ENCODE results near the gene PDYN. TPM values are rescaled to one million over a fixed set of nuclear protein-coding genes. Genes with fewer than 3 reads are reported as not detected.
A peak's percentile ranks its signal among the peaks of the same experiment; 100 is the strongest.

The PDYN gene
- total RNA-seq, 4 donors from 2014 or later, result not detected

DNA sequence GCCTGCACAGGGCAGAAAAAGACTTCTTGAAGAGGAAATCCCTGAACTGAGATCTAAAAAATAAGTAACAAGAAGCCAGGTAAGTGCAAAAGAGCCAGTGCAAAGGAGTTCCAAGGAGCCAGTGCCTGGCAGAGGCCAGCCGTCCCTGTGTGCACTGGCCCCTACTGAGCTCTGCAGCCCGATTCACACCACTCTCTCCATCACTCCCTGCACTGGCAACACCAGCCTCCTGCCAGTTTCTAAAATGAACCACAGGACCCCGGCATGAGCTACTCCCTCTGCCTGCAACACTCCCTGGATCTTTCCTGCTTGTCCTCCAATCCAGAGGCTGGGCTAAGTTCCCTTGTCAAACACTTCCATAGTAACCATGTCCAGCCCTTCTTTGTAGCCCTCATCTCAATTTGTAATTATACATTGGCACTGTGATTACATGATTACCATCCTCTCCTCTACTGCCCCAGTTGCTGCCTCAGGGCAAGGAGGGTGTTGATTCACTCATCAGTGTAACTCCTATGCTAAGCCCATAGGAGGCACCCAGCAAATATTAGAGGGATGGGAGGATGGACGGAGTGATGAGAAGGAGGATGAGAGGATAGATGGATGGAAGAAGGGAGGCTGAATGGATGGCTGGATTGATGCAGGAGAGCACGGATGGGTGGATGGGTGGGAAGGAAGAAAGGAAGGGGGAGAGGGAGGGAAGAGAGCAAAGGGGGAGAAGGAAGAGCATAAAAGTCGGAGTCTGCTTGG lies 49.3 kb downstream of the PDYN start:
- H3K4me1 ChIP-seq, result peaks cover 0 to 45% (median 15%) of the 10 kb centered on the region in 3 donors
- TF ChIP-seq, protein P1, sequence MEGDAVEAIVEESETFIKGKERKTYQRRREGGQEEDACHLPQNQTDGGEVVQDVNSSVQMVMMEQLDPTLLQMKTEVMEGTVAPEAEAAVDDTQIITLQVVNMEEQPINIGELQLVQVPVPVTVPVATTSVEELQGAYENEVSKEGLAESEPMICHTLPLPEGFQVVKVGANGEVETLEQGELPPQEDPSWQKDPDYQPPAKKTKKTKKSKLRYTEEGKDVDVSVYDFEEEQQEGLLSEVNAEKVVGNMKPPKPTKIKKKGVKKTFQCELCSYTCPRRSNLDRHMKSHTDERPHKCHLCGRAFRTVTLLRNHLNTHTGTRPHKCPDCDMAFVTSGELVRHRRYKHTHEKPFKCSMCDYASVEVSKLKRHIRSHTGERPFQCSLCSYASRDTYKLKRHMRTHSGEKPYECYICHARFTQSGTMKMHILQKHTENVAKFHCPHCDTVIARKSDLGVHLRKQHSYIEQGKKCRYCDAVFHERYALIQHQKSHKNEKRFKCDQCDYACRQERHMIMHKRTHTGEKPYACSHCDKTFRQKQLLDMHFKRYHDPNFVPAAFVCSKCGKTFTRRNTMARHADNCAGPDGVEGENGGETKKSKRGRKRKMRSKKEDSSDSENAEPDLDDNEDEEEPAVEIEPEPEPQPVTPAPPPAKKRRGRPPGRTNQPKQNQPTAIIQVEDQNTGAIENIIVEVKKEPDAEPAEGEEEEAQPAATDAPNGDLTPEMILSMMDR (IDR thresholded peaks at IDR 0.05), result no peak
- peaks cover 20% of the 10 kb centered on the region for H3K27me3 ChIP-seq
- H3K36me3 ChIP-seq, result no peaks in the 10 kb centered on the region
- WGBS, 2 donors (ENCODE audit: low coverage in 1 of 2), result 76 to 78% methylated on average over 5 to 6 of the region's 6 CpGs
- peak overlapping the region in 3 of 4 donors; percentile 13 to 31 (median 24) for H3K27ac ChIP-seq
- no peaks in the 10 kb centered on the region for H3K9me3 ChIP-seq
- no peak overlapping the region for H3K4me3 ChIP-seq
- no peak for ATAC-seq

DNA sequence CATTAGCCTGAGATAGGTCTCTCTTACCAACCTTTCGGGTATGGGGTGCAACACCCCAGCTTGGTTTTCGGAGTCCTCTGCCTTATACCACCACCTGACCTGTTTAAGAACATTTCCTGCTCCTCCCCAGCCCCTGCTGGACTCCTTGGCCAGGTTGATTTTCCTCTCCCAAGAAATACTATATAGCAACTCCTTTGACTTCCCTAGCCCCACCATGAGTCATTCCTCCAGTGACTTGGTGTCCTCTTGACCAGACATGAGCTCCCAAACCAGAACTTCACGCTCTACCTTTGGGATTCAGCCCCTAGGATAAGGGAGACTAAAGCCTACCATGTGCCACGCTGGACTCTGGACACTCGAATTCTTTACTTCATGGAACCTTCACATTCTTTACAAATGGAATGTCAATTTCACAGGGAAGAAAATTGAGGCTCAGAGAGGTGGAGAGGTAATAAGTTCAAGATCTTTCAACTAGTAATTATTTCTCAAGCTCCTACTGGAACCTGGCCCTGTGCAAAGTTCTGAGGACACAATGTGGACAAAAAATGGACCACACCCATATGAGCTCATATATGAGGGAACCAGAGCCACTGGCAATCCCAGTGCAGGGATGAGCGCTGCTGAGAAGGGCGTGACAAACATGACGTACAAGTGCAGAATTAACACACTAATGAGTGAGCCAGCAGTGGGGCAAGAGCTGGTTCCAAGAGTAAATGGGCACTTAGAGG lies 50.4 kb downstream of the PDYN start:
- Histone ChIP-seq H3K4me3 (no peak overlapping the region), H3K9me3 (no peaks in the 10 kb centered on the region), H3K36me3 (peaks cover 0 to 6% of the 10 kb centered on the region in 2 donors), H3K27me3 (peaks cover 20% of the 10 kb centered on the region), H3K27ac (peak overlapping the region in 3 of 4 donors; percentile 24 to 56 (median 34)), H3K4me1 (peaks cover 0 to 41% (median 15%) of the 10 kb centered on the region in 3 donors)
- ATAC-seq, result peak; percentile 83
- TF ChIP-seq, protein P1 (IDR thresholded peaks at IDR 0.05), result no peak
- no peak for TF ChIP-seq EP300 (IDR thresholded peaks at IDR 0.05)
- no peak for TF ChIP-seq POLR2A (IDR thresholded peaks at IDR 0.05)
- TF ChIP-seq POLR2AphosphoS5 (IDR thresholded peaks at IDR 0.05), result no peak
- WGBS, 2 donors (ENCODE audit: low coverage in 1 of 2), result 50 to 81% methylated on average over 4 to 8 of the region's 8 CpGs

DNA sequence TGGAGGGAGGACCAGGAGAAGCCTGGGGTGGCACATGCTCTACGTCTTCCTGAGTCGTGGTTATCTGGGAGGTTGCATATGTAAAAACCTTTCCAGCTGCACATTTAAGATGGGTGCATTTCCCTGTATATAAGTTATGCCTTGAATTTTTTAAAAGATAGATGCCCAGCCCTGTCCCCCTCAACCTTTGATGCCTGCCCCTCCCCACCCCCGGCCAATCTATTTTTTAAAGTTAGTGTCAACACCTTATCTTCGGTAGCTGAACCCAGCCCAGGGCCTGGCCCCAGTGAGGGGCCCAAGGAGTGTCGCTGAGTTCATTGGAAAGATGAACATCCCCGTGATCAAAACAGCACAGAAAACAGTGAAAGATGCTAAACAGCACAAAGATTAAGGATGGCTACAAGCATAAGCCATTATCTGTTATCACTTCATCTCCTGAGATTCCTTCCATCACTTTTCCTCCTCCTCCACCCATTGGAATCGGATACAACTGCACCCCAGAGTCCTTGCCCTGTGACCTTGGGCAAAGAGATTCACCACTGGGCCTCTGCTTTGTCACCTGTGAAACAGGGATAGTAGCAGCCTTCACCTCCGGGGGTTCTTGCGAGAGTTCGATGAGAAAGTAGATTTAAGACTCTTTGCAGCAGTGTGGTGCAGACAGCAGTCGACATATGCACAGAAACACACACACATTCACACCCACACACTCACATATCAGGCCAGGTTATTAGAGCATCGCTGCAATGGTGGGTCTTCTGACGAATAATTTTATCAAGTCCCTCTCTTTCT lies 51.2 kb downstream of the PDYN start:
- 80 to 81% methylated on average over 4 to 11 of the region's 13 CpGs for WGBS, 2 donors (ENCODE audit: low coverage in 1 of 2)
- ATAC-seq, result no peak
- peak overlapping the region in 3 of 4 donors; percentile 14 to 56 (median 24) for H3K27ac ChIP-seq
- peaks cover 0 to 14% of the 10 kb centered on the region in 2 donors for H3K36me3 ChIP-seq
- H3K9me3 ChIP-seq, result no peaks in the 10 kb centered on the region
- TF ChIP-seq POLR2A (IDR thresholded peaks at IDR 0.05) (no peak), EP300 (IDR thresholded peaks at IDR 0.05) (no peak), POLR2AphosphoS5 (IDR thresholded peaks at IDR 0.05) (no peak)
- TF ChIP-seq, protein P1 (IDR thresholded peaks at IDR 0.05), result no peak
- peaks cover 20% of the 10 kb centered on the region for H3K27me3 ChIP-seq
- H3K4me3 ChIP-seq, result no peak overlapping the region
- H3K4me1 ChIP-seq, result peaks cover 0 to 41% (median 15%) of the 10 kb centered on the region in 3 donors

DNA sequence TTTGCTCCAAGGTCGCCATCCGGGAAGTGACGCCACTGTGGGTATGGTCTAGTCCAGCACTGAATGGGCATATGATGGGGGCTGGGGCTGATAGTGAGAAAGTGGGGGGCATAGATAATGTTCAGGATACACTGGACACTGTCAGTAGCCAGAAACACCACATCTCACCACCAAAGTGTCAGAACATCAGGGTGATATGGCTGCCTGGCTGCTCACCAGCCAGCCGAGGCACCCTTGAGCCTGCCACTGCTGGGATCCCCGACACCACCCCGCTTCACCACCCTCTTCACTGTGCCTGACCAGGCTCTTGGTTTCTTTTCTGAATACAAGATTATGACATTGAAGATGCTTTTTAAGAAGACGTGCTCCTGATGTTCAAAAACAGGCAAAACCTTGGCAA lies 51.8 kb downstream of the PDYN start:
- TF ChIP-seq EP300 (IDR thresholded peaks at IDR 0.05), result no peak
- TF ChIP-seq, protein P1 (IDR thresholded peaks at IDR 0.05), result no peak
- no peak for TF ChIP-seq POLR2AphosphoS5 (IDR thresholded peaks at IDR 0.05)
- TF ChIP-seq POLR2A (IDR thresholded peaks at IDR 0.05), result no peak
- H3K27me3 ChIP-seq, result peaks cover 16% of the 10 kb centered on the region
- no peak for ATAC-seq
- no peak overlapping the region for H3K4me3 ChIP-seq
- no peak overlapping the region for H3K27ac ChIP-seq
- 70 to 80% methylated on average over 2 to 6 of the region's 7 CpGs for WGBS, 2 donors (ENCODE audit: low coverage in 1 of 2)
- peaks cover 0 to 36% (median 15%) of the 10 kb centered on the region in 3 donors for H3K4me1 ChIP-seq
- H3K36me3 ChIP-seq, result peaks cover 0 to 20% of the 10 kb centered on the region in 2 donors
- no peaks in the 10 kb centered on the region for H3K9me3 ChIP-seq

Data from gastroesophageal sphincter (tissue), 4 donors.